Stimulated activated CD8-positive, alpha-beta memory T cell treated with anti-CD3 and anti-CD28 coated beads, Interleukin-2, amount 100 ng/mL, for 1 hour (primary cell): ENCODE results near the gene XRCC6.
"Not testable (repeated sequence)": the region's sequence is repeated elsewhere in the genome, so short reads cannot be mapped to it uniquely, and the experiment has no call there.

ENCODE experiments used
- DNase-seq, 2 donors: peaks; one replicate each; pipeline ENCODE4 v3.0.0-alpha.2; 2020; ENCODE audit warnings: low read depth in 2 of 2

XRCC6 gene

DNA sequence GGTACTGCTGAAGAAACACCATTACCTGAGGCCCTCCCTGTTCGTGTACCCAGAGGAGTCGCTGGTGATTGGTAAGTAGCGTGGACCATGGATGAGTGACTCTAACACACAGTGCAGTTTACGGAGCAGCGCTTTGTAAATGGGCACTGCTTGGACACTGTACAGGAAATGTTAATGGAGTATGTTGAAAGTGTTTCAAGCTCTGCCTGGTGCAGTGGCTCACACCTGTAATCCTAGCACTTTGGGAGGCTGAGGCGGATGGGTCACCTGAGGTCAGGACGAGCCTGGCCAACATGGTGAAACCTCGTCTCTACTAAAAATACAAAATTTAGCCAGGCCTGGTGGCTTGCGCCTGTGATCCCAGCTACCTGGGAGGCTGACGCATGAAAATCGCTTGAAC lies 29.7 kb downstream of the XRCC6 start:
- DNase-seq = no peak

DNA sequence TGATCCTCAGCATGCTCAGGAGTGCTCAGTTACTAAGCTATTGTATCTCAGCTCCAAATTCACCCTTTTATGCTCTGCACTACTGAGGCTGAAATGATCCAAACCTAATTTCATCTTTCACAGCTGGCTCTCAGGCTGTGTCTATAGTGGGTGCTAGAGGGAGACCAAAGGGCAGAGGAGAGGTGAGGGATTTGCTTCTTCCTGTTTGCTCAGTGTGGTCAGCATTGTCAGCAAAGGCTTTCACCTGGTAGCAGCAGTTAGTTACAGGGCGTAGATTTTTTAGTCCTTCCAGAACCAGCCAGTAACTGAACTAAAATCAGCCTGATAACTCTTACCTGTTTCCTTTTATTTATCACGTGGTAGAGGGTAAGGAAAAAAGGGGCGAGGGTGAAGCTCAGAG lies 33.2 kb downstream of the XRCC6 start:
- no peak for DNase-seq

DNA sequence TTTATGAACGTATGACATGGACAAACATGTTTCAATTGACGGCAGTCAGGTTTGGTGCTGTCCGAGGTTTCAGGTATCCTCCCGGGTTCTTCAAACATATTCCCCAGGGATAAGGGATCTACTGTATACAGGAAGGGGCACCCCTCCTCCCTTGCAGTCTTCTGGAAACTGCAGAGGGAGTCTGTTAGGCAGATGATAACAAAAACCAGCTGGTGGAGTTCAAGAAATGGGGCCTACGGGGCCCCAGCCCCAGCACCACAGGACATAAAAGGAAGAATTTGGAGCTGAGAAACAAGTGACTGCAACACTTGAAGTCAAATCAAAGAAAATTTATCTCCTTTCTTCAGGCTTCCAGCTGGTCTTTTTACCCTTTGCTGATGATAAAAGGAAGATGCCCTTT lies 35.5 kb downstream of the XRCC6 start:
- DNase-seq = no peak

DNA sequence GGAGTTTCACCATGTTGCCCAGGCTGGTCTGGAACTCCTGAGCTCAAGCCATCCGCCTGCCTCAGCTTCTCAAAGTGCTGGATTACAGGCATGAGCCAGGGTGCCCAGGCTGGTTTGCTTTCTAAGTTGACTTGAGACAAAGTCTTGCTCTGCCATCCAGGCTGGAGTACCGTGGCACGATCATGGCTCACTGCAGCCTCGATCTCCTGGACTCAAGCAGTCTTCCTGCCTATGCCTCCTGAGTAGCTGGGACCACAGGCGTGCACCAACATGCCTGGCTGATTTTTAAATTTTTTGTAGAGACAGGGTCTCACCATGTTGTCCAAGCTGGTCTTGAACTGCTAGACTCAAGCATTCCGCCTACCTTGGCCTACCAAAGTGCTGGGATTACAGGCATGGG lies 36.6 kb downstream of the XRCC6 start:
- DNase-seq = no peak

DNA sequence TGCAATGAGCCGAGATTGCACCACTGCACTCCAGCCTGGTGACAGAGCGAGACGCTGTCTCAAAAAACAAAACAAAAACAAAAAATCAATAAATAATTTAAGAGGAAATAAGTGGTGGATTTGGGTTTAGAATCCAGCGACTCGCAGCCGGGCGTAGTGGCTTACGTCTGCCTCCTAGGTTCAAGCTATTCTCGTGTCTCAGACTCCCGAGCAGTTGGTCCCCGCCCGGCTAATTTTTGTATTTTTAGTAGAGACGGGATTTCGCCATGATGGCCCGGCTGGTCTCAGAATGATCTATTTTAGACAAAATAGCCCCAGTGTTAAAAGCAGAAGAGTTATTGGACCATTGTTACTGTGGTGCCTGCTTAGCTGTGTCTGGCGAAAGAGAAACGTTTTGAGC lies 37.8 kb downstream of the XRCC6 start:
- DNase-seq = no peak

DNA sequence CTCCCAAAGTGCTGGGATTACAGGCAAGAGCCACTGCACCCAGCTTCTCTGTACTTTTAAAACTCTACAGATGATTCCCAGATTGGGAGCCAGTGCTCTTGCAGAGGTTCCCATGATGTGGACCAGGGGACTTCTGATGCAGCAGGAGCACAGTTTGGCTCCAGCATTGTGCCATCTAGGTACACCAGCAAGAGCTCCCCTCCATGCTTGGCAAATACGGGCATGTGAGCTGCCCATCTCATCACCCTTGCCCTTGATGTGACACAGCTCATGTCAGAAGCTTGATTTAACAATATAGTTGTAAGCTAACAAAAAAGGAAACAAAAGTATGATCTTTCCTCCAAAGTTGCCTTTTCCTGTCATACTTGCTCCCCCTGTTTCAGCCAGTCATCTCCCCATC lies 38.8 kb downstream of the XRCC6 start:
- DNase-seq = no peak

DNA sequence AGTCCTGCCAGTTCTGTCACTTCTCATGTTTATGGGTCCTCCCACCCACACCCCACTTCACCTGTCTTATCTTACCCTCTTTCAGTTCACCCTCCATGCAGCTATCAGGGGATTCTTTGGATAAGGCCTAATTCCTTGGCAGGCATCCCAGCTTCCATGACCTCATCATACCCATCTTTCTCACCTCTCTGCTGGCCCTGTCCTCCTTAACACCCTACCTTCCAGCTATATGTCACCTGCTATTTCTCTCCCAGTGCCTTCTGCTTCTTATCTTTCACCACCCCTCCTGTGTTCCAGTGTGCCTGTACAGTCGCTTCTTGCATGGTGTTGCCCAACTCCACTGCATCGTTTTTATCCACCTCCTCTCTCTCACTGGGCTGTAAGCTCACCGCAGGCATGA lies 39.3 kb downstream of the XRCC6 start:
- no peak for DNase-seq

DNA sequence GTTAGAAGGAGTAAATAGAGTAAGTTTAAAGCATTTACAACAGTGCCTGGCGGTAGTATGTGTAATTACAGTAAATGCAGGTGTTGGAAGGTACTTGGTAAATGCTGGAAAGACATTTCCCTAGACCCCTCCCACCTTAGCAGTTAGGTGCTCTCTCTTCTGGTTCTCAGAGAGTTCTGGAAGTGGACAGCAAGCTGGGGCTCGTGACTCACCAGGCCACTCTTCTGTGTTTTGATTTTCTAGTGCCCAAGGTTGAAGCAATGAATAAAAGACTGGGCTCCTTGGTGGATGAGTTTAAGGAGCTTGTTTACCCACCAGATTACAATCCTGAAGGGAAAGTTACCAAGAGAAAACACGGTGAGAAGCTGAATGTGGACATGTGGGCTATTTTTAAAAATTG lies 40.0 kb downstream of the XRCC6 start:
- no peak for DNase-seq

DNA sequence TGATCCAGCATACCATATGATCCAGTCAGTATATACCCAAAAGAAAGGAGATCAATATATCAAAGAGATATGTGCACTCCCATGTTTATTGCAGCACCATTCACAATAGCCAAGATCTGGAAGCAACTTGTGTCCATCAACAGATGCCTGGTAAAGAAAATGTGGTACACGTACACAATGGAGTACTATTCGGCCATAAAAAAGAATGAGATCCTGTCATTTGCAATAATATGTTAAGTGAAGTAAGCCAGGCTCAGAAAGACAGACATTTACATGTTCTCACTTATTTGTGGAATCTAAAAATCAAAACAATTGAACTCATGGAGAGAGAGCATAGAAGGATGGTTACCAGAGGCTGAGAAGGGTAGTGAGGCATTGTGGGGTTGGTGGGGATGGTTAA lies 40.6 kb downstream of the XRCC6 start:
- DNase-seq = no peak

DNA sequence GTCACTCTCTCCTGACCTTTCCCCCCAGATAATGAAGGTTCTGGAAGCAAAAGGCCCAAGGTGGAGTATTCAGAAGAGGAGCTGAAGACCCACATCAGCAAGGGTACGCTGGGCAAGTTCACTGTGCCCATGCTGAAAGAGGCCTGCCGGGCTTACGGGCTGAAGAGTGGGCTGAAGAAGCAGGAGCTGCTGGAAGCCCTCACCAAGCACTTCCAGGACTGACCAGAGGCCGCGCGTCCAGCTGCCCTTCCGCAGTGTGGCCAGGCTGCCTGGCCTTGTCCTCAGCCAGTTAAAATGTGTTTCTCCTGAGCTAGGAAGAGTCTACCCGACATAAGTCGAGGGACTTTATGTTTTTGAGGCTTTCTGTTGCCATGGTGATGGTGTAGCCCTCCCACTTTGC lies 42.5 kb downstream of the XRCC6 start:
- DNase-seq = not testable (repeated sequence)

DNA sequence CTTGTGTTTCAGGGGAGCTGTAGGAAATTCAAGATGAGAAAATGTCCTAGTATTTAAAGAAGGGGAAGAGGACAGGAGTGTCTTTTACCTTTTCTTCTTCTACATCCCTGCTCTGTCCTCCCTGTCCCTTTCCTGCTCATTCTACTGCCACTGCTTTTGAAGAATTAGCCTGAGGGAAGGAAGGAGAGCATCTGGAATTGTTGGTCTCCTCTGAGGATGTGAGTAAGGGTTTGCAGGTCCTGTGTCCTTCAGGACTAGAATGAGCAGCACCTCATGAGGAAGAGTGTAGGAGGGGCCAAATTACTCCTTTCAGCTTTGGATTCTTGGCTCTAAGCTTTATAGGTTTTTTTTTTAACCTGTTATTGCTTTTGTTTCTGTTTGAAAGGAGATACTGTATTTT lies 43.4 kb downstream of the XRCC6 start:
- DNase-seq = no peak

DNA sequence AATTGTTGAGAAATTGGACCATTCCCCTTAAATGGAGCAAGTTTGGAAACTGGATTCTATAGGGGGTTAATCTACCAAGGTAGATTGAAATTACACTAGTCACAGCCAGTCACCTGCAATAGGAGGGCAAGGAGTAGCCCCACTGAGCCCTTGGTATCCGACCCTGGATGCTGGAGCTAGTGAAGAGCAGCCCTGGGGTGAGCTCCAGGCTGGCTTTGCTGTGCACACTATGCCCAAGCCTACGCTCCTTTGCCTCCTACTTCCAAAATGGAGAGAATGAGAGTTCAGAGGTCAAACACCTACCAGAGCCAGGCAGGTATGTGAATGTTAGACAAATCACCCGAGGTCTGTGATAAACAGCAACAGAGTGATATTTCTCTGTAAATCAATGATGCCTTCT lies 43.9 kb downstream of the XRCC6 start:
- DNase-seq = no peak

DNA sequence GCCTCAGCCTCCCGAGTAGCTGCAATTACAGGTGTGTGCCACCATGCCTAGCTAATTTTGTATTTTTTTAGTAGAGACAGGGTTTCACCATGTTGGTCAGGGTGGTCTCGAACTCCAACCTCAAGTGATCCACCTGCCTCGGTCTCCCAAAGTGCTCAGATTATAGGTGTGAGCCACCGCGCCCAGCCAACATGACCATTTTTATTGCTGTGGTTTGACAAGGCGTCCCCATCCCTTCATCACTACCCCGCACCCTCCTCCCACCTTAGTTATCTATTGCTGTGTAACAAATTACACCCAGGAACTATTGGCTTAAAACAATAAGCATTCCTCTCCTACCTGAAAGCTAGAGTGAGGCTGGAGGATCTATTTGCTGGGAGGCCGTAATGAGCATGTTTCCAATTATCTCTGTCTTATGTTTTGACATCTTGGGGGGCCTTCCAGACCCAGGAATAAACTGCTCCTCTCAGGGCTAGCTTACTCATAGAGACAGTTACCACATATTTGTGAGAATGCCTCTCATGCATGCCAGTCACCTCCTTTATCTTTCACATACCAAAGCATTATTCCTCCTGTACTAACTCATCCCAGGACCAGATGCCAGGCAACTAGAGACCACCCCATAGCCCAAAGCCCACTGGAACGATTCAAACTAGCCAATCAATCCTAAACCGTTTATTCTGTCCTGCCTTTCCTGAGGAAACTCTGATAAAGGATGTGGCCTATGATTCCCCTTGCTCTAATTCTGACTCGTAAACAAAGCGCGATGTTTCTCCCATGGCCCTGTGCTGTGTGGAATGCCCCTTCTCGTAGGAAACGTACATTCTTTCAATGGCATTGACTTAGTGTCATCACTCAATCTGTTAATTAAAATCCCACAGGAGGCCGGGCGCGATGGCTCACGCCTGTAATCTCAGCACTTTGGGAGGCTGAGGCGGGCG lies 48.1 kb downstream of the XRCC6 start:
- no peak for DNase-seq

DNA sequence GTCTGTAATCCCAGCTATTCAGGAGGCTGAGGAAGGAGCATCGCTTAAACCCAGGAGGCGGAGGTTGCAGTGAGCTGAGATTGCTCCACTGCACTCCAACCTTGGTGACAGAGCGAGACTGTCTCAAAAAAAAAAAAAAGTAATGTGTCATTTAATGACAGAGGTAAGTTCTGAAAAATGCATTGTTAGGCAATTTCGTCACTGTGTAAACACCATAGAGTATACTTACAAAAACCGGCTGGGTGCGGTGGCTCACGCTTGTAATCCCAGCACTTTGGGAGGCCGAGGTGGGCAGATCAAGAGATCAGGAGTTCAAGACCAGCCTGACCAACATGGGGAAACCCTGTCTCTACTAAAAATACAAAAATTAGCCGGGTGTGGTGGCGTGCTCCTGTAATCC lies 51.0 kb downstream of the XRCC6 start:
- DNase-seq = not testable (repeated sequence)

DNA sequence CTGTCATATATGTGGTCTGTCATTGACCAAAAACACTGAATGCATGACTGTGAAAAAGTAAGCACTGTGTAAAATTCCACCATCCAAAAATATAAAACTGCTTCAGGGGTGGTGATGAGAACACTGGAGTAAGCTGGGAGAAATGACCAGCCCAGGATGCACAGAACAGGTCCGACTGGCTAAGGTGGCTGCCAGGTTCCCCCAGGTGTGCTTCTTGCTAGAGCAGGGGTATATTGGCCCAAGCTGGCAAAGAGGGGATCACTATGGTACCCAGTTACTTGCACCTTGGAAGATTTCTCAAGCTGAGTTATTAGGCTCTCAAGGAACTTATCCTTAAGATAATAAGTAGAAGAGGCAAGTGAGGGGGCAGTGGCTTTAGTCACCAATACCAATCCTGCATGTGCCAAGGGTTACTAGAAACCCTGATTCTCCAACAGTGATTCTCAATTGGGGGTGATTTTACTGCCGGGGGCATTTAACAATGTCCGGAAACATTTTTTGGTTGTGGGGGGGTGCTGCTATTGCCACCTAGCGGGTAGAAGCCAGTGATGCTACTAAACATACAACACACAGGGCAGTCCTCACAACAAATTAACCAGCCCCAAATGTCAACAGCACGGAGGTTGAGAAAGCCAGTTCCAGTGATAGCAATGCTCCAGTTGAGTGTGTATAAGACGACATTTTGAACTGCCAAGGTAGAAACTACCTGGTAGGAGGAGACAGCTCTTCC lies 51.9 kb downstream of the XRCC6 start:
- no peak for DNase-seq

DNA sequence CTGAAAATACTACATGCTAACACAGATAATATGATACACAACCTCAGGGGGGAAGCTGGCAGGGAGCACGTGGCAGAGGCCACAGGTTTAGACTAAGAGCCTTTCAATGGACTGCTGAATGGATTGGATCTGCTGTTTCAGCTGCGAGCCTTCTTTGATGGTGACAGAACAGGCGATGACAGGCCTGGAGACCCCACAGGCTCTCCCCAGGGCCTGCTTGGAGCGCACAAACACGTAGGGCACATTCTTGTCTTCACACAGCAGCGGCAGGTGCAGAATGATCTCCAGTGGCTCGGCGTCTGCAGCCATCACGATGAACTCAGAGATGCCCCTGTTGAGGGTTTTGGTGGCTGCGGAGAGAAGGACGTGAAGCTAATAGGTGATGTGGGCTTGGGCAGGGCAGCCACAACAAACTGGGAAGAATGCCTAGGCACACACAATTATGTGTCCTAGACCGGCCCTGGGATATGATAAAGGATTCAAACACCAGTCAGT lies 53.8 kb downstream of the XRCC6 start:
- DNase-seq = no peak

DNA sequence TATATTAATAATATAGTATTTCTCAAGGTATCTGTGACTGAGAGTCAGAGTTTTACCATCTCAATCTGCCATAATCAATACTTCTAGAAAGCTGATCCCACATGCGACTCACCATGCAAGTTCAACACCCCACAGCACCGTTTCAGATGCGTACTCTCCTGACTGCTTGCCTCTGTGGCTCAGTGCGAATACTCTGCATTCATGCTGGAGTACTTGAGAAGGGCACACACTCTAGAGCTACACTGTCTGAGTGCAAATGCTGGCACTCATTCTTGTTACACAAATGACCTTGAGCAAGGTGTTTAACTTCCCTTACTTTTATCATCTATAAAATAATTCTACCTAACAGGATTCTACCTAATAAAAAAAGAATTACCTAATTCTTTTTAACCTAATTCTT lies 55.0 kb downstream of the XRCC6 start:
- DNase-seq = no peak

DNA sequence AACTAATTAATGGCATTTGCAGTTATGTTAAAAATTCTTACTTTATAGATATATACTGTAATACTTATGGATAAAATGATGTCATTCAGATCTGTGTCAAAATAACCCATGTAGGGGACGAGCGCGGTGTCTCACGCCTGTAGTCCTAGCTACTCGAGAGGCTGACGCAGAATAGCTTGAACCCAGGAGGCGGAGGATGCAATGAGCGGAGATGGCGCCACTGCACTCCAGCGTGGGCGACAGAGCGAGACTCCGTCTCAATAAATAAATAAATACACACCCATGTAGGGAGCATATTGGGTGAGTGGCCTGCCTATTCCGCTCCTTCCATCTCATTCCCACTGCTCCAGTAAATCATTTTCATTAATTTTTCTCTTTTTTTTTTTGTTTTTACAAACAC lies 60.5 kb downstream of the XRCC6 start:
- no peak for DNase-seq

DNA sequence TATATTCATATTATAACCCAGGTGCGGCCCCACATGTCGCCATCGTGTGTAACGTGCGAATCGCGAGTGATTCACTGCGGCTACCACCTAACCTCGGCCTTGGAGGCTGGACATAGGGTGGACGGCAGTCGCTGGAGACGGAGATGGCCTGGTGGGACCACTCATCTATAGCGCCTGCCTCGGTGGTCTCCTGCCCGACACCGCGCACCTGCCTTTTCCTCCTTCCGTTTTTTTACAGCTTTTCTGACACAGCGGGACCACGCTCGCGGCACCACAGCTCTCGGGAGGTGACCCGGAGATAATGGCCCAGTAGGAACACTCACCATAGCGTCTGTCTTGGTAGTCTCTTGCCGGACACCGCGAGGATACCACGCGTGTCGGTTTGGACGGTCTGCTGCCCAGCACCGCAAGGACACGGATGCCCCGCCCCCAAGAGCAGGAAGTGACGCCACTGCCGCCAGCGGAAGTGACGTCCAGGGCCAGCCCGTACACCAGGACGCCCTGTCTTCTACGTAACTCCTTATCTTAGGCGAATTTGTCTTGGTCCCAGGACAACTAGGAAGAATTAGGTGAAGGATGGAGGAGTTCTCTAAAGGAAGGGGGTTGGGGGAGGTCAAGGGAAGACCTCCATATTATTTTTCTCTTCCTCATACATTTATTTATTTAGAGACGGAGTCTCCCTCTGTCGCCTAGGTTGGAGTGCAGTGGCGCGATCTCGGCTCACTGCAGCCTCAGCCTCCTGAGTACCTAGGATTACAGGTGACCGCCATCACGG lies 61.1 kb downstream of the XRCC6 start:
- peak; percentile 72 to 76 for DNase-seq

DNA sequence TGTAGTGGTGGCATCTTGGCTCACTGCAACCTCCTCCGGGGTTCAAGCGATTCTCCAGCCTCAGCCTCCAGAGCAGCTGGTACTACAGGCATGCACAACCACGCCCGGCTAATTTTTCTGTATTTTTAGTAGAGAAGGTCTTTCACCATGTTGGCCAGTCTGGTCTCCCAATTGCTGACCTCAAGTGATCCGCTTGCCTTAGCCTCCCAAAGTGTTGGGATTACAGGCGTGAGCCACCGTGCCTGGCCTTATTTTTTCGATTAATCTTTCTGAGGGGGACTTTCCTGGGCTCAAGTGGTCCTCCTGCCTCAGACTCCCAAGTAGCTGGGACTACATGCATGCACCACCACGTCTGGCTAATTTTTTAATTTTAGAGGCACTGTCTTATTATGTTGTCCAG lies 62.0 kb downstream of the XRCC6 start:
- DNase-seq = no peak

DNA sequence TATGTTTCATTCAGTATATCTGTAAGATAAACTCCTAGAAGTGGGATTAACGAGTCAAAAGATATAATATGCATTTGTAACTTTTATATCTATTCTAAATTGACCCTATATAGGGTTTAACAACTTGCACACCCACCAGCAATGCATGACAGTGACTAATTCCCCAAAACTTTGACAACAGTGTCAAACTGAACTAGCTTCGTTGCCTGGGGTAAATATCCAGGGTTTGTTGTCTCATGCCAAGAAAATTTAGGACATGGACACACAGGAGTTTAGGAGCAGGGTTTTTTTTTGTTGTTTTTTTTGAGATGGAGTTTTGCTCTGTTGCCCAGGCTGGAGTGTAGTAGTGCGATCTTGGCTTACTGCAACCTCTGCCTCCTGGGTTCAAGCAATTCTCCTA lies 62.5 kb downstream of the XRCC6 start:
- no peak for DNase-seq

DNA sequence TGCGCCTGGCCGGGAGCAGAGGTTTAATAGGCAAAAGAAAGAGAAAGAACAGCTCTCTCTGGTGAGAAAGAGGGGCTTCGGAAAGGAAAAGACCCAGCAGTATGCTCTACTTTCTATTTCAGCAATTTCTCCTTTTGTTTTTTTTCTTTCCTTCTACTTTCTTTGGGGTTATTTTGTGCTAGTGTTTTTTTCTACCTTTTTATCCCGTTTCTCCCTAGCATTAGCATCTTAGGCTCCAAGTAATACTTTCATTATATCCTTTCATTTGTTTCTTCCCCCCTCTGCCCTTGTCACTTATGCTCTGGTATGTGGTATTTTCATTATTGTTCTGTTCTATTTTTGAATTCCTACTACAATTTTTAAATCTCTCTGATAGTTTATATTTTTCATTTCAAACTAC lies 63.1 kb downstream of the XRCC6 start:
- no peak for DNase-seq
